Measurements from ENCODE around the gene TCF15. TPM values are rescaled to one million over a fixed set of nuclear protein-coding genes. Genes with fewer than 3 reads are reported as not detected.

TCF15 gene
- total and polyA plus RNA-seq, 2 of the 4 experiments (the other 2 are of a cell fraction), result not detected

- no peak overlapping the region for H3K18ac ChIP-seq (ENCODE audit: low read depth, low read length)
- H3K27me3 ChIP-seq (ENCODE audit: control insufficient read depth, insufficient read depth, low read length), result peaks cover 9% of the 10 kb centered on the region
- no peak overlapping the region for H2BK20ac ChIP-seq (ENCODE audit: low read depth, low read length)
- no peak overlapping the region for H3K14ac ChIP-seq (replicated peaks; ENCODE audit: low read depth, low read length)
- dilution Hi-C loops (cut with HindIII; ENCODE audit: low sequenced_read_pairs, unreplicated experiment) (no loop called here), intact Hi-C loops (cut with micrococcal nuclease) (no loop called here), in situ Hi-C loops (cut with MboI; ENCODE audit: low sequenced_read_pairs) (no loop called here)
- BruUV-seq (replicated peaks), result no TSS peak
- POLR2A ChIA-PET (ENCODE audit: unreplicated experiment), result no interaction called here
- ATAC-seq (ENCODE audit: low read depth) (no peak), DNase-seq (no peak)
- no peaks in the 10 kb centered on the region for H3K4me1 ChIP-seq (ENCODE audit: control insufficient read depth, insufficient read depth, low read length)
- H3K36me3 ChIP-seq (ENCODE audit: control insufficient read depth, insufficient read depth, low read length), result no peaks in the 10 kb centered on the region
- no peaks in the 10 kb centered on the region for H4K20me1 ChIP-seq (ENCODE audit: insufficient read depth, low read length)
- no peak overlapping the region for H2BK5ac ChIP-seq (ENCODE audit: low read depth, low read length, poor library complexity, severe bottlenecking)
- no peak overlapping the region for H3K4ac ChIP-seq (ENCODE audit: low read depth, low read length)
- no peak overlapping the region for H3K23ac ChIP-seq (ENCODE audit: low read depth, low read length)
- no peak overlapping the region for H2BK15ac ChIP-seq (ENCODE audit: low read depth, low read length)
- no peak overlapping the region for H3K27ac ChIP-seq (ENCODE audit: insufficient read depth, low read length)
- H3K9me3 ChIP-seq (ENCODE audit: control insufficient read depth, insufficient read depth, low read length), result no peaks in the 10 kb centered on the region
- no peak overlapping the region for H3K56ac ChIP-seq (ENCODE audit: extremely low read depth, insufficient read depth, low read length)
- H2AK9ac ChIP-seq (replicated peaks; ENCODE audit: low read depth, low read length, poor library complexity), result no peak overlapping the region
- no peak overlapping the region for H2BK120ac ChIP-seq (ENCODE audit: low read depth, low read length)
- no peak overlapping the region for H3K9ac ChIP-seq (ENCODE audit: low read depth, low read length)
- H2AFZ ChIP-seq (replicated peaks; ENCODE audit: low read length, poor library complexity), result no peak overlapping the region
- TF ChIP-seq FOS (IDR thresholded peaks at IDR 0.05; ENCODE audit: low read depth, low read length) (no peak), POLR2A (IDR thresholded peaks at IDR 0.05; ENCODE audit: low read depth, low read length) (no peak), ELK1 (IDR thresholded peaks at IDR 0.05; ENCODE audit: borderline replicate concordance, low read depth, low read length) (no peak), BHLHE40 (IDR thresholded peaks at IDR 0.05; ENCODE audit: low read depth, low read length) (no peak), RFX5 (IDR thresholded peaks at IDR 0.05; ENCODE audit: low read depth, low read length) (no peak), MXI1 (IDR thresholded peaks at IDR 0.05; ENCODE audit: borderline replicate concordance, low read depth, low read length) (no peak), MAFK (IDR thresholded peaks at IDR 0.05; ENCODE audit: low read depth, low read length) (no peak), CEBPB (IDR thresholded peaks at IDR 0.05; ENCODE audit: low read depth, low read length) (no peak), SMC3 (IDR thresholded peaks at IDR 0.05; ENCODE audit: low read depth, low read length) (no peak), RAD21 (IDR thresholded peaks at IDR 0.05; ENCODE audit: low read length) (no peak), RCOR1 (IDR thresholded peaks at IDR 0.05; ENCODE audit: insufficient replicate concordance, low read length) (no peak), MAZ (IDR thresholded peaks at IDR 0.05; ENCODE audit: borderline replicate concordance, low read depth, low read length) (no peak), NFE2L2 (IDR thresholded peaks at IDR 0.05; ENCODE audit: low read depth, low read length) (no peak), USF2 (IDR thresholded peaks at IDR 0.05; ENCODE audit: low read depth, low read length) (no peak), CTCF (conservative IDR thresholded peaks at IDR 0.05; ENCODE audit: low read depth, low read length) (no peak), CHD1 (IDR thresholded peaks at IDR 0.05; ENCODE audit: low read depth, low read length) (no peak)
- H2AK5ac ChIP-seq (ENCODE audit: low read depth, low read length), result no peak overlapping the region
- H4K5ac ChIP-seq (ENCODE audit: low read depth, low read length), result no peak overlapping the region
- no peak overlapping the region for H4K91ac ChIP-seq (ENCODE audit: insufficient read depth, low read depth, low read length)
- no peaks in the 10 kb centered on the region for H3K79me1 ChIP-seq (ENCODE audit: low read depth in 1 of 2, low read length in 2 of 2)
- WGBS, 2 experiments (ENCODE audit: extremely low coverage in 2 of 2, insufficient read length in 1 of 2), result 17% methylated on average over 1 of the region's 10 CpGs; no CpG with 5 or more reads in 1 of the 2 experiments
- H3K4me3 ChIP-seq (ENCODE audit: insufficient read depth, low read depth, low read length), result no peak overlapping the region
- H3K9me1 ChIP-seq (ENCODE audit: insufficient read depth, low read length), result no peaks in the 10 kb centered on the region
- H3K4me2 ChIP-seq (ENCODE audit: low read depth, low read length), result no peak overlapping the region
- CTCF ChIA-PET, result no interaction called here
- no peak overlapping the region for H4K8ac ChIP-seq (ENCODE audit: low read depth in 2 of 2, low read length in 2 of 2)
Observed at GRCh38 chr20:588932-589672, 21.0 kb downstream of the TCF15 start.

Data from IMR-90 (cell line).